ENCODE results near the gene GYG2. TPM values are rescaled to one million over a fixed set of nuclear protein-coding genes. Genes with fewer than 3 reads are reported as not detected.
"Not testable (repeated sequence)": the region's sequence is repeated elsewhere in the genome, so short reads cannot be mapped to it uniquely, and the experiment has no call there.

Gene GYG2
- total RNA-seq, 1 donor from 2014 or later = 117 TPM

- TF ChIP-seq, protein P1, sequence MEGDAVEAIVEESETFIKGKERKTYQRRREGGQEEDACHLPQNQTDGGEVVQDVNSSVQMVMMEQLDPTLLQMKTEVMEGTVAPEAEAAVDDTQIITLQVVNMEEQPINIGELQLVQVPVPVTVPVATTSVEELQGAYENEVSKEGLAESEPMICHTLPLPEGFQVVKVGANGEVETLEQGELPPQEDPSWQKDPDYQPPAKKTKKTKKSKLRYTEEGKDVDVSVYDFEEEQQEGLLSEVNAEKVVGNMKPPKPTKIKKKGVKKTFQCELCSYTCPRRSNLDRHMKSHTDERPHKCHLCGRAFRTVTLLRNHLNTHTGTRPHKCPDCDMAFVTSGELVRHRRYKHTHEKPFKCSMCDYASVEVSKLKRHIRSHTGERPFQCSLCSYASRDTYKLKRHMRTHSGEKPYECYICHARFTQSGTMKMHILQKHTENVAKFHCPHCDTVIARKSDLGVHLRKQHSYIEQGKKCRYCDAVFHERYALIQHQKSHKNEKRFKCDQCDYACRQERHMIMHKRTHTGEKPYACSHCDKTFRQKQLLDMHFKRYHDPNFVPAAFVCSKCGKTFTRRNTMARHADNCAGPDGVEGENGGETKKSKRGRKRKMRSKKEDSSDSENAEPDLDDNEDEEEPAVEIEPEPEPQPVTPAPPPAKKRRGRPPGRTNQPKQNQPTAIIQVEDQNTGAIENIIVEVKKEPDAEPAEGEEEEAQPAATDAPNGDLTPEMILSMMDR (IDR thresholded peaks at IDR 0.05; ENCODE audit: unreplicated experiment) = no peak
- peaks cover 62% of the 10 kb centered on the region for H3K36me3 Mint-ChIP-seq (ENCODE audit: insufficient read depth)
- no peaks in the 10 kb centered on the region for H3K4me1 Mint-ChIP-seq (ENCODE audit: low read depth)
- H3K27me3 Mint-ChIP-seq = no peaks in the 10 kb centered on the region
- H3K27ac Mint-ChIP-seq = no peak overlapping the region
- no peaks in the 10 kb centered on the region for H3K9me3 Mint-ChIP-seq (ENCODE audit: low read depth)
- DNase-seq (ENCODE audit: low spot score, unreplicated experiment) = no peak
- no peak overlapping the region for H3K4me3 Mint-ChIP-seq (ENCODE audit: low read depth)
Measured at GRCh38 chrX:2879670-2880069, 50.9 kb downstream of the GYG2 start.

DNA sequence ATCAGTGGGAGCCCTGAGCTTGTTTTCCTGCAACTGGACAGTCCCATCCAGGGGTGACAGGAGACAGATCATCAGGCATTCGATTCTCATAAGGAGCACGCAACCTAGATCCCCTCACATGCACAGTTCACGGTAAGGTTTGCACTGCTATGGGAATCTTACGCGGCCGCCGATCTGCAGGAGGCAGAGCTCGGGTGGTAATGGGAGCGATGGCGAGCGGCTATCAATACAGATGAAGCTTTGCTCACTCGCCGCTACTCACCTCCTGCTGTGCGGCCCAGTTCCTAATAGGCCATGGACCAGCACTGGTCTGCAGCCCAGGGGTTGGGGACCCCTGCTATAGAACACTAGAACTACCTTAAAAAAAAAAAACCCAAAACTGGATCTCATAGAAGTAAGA is 55.0 kb downstream of the GYG2 start:
- peaks cover 38% of the 10 kb centered on the region for H3K36me3 Mint-ChIP-seq (ENCODE audit: insufficient read depth)
- TF ChIP-seq, protein P1 (IDR thresholded peaks at IDR 0.05; ENCODE audit: unreplicated experiment) = no peak
- peaks cover 2% of the 10 kb centered on the region for H3K4me1 Mint-ChIP-seq (ENCODE audit: low read depth)
- no peak overlapping the region for H3K27ac Mint-ChIP-seq
- H3K9me3 Mint-ChIP-seq (ENCODE audit: low read depth) = no peaks in the 10 kb centered on the region
- H3K4me3 Mint-ChIP-seq (ENCODE audit: low read depth) = no peak overlapping the region
- H3K27me3 Mint-ChIP-seq = no peaks in the 10 kb centered on the region
- no peak for DNase-seq (ENCODE audit: low spot score, unreplicated experiment)

DNA sequence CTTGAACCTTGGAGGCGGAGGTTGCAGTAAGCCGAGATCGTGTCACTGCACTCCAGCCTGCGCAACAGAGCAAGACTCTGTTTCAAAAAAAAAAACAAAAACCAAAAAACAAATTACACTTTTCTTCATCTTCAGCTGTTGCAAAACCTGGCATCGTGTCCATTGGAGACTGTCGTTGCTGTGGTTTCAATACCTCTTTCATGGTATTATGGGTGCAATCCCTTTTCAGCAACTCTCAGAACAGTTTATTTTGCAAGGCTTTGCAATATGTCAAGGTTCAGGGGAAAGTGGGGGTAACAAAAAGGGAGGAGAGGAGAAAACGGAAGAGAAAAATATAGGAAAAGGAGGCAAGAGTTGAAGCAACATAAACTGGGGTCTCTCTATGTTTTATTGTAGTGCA is 59.6 kb downstream of the GYG2 start:
- Mint-ChIP-seq H3K4me1 (ENCODE audit: low read depth) (peaks cover 38% of the 10 kb centered on the region), H3K27ac (no peak overlapping the region), H3K36me3 (ENCODE audit: insufficient read depth) (peaks cover 19% of the 10 kb centered on the region), H3K27me3 (no peaks in the 10 kb centered on the region), H3K4me3 (ENCODE audit: low read depth) (no peak overlapping the region), H3K9me3 (ENCODE audit: low read depth) (no peaks in the 10 kb centered on the region)
- TF ChIP-seq, protein P1 (IDR thresholded peaks at IDR 0.05; ENCODE audit: unreplicated experiment) = no peak
- DNase-seq (ENCODE audit: low spot score, unreplicated experiment) = no peak

DNA sequence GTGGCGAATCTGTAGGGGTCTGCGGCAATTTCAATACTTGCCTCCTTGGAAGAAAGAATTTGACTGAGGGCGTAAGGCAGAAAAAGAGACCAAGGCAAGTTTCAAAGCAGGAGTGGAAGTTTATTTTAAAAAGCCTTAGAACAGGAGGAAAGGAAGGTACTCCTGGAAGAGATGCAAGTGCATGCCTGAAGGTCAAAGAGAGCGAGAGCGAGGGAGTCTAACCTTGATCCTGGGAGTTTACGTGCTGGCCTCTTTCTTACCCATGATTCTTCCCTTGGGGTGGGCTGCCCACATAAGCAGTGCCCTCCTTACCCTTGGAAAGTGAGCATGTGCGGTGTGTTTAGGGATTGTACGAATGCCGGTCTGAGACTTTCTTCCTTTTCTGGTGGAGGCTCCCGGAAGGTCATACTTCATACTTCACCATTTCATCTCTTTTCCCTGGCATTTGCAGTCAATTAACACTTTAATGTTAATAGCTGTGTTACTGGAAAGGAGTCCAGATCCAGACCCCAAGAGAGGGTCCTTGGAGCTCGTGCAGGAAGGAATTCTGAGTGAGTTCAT is 60.4 kb downstream of the GYG2 start:
- Mint-ChIP-seq H3K4me3 (ENCODE audit: low read depth) (no peak overlapping the region), H3K27ac (peak overlapping the region; percentile 96), H3K36me3 (ENCODE audit: insufficient read depth) (peaks cover 18% of the 10 kb centered on the region), H3K9me3 (ENCODE audit: low read depth) (no peaks in the 10 kb centered on the region), H3K4me1 (ENCODE audit: low read depth) (peaks cover 38% of the 10 kb centered on the region), H3K27me3 (no peaks in the 10 kb centered on the region)
- TF ChIP-seq, protein P1 (IDR thresholded peaks at IDR 0.05; ENCODE audit: unreplicated experiment) = no peak
- DNase-seq (ENCODE audit: low spot score, unreplicated experiment) = no peak

GRCh38 chrX:2889706-2890490 is 61.2 kb downstream of the GYG2 start:
- Mint-ChIP-seq H3K4me1 (ENCODE audit: low read depth) (peaks cover 43% of the 10 kb centered on the region), H3K36me3 (ENCODE audit: insufficient read depth) (peaks cover 17% of the 10 kb centered on the region), H3K27ac (peak overlapping the region; percentile 96), H3K4me3 (ENCODE audit: low read depth) (peak overlapping the region; percentile 39)
- H3K9me3 Mint-ChIP-seq (ENCODE audit: low read depth); H3K27me3 Mint-ChIP-seq: not testable (repeated sequence)
- DNase-seq (ENCODE audit: low spot score, unreplicated experiment) = peak; percentile 39
- TF ChIP-seq, protein P1 (IDR thresholded peaks at IDR 0.05; ENCODE audit: unreplicated experiment) = peak; percentile 69

DNA sequence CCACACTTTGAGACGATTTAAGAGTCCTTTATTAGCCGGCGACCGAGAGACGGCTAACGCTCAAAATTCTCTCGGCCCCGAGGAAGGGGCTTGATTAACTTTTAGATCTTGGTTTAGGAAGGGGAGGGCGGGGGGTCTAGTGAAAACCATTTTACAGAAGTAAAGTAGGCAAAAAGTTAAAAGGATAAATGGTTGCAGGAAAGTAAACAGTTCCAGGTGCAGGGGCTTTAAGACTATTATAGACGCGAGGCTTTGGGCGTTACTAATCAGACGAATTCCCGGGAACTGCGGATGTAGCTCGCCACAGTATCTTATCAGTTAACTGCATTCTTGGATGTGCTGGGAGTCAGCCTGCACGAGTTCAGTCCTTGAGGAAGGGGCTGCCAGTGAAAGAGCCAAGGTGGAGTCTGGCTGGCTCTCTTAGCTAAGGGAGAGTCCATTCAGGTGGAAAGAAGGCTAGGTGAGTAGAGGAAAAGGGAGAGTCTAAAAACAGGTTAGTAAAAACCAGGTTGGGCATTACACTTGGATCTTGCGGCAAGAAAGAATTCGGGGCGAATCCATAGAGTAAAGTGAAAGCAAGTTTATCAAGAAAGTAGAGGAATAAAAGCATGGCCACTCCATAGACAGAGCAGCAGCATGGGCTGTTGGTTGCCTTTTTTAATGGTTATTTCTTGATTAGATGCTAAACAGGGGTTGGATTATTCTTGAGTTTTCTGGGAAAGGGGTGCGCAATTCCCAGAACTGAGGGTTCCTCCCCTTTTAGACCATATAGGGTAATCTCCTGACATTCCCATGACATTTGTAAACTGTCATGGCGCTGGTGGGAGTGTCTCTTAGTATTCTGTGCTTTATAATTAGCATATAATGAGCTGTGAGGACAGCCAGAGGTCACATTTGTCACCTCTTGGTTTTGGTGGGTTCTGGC is 62.1 kb downstream of the GYG2 start:
- Mint-ChIP-seq H3K27ac (peak overlapping the region; percentile 96), H3K4me1 (ENCODE audit: low read depth) (peaks cover 48% of the 10 kb centered on the region), H3K36me3 (ENCODE audit: insufficient read depth) (peaks cover 17% of the 10 kb centered on the region), H3K4me3 (ENCODE audit: low read depth) (peak overlapping the region; percentile 39)
- not testable (repeated sequence) for DNase-seq (ENCODE audit: low spot score, unreplicated experiment); H3K9me3 Mint-ChIP-seq (ENCODE audit: low read depth); H3K27me3 Mint-ChIP-seq
